GM21723 (cell line): ENCODE data around the gene OR52B2.

Experiments used
- ATAC-seq: cut with Tn5 transposase; IDR thresholded peaks from one replicate; pipeline ENCODE4 v1.9.1; 2021; ENCODE audit warnings: mild to moderate bottlenecking, moderate library complexity; ENCODE audit not compliant: unreplicated experiment

OR52B2 gene

GRCh38 chr11:6170226-6170625 lies at the start of gene OR52B2:
OR52B2 (minus strand) TSS chr11:6170326; CDS start chr11:6170326, 0 bp downstream.
- ATAC-seq: no peak

GRCh38 chr11:6219359-6219758 lies 49.2 kb upstream of the OR52B2 start:
- no peak for ATAC-seq

GRCh38 chr11:6217722-6218121 lies 47.6 kb upstream of the OR52B2 start:
- ATAC-seq: no peak

- no peak for ATAC-seq
Measured at GRCh38 chr11:6216501-6216900, 46.4 kb upstream of the OR52B2 start.

GRCh38 chr11:6214530-6214929 lies 44.4 kb upstream of the OR52B2 start:
- no peak for ATAC-seq

- ATAC-seq: no peak
Measured at GRCh38 chr11:6210274-6210955, 40.3 kb upstream of the OR52B2 start.

- no peak for ATAC-seq
Measured at GRCh38 chr11:6209801-6210200, 39.7 kb upstream of the OR52B2 start.

GRCh38 chr11:6206456-6207180 lies 36.5 kb upstream of the OR52B2 start:
- no peak for ATAC-seq

GRCh38 chr11:6205366-6205765 lies 35.2 kb upstream of the OR52B2 start, which contains the start of gene C11orf42:
C11orf42 (plus strand) TSS chr11:6205557; CDS start chr11:6205616, 59 bp downstream.
- ATAC-seq: no peak

- ATAC-seq: no peak
Measured at GRCh38 chr11:6204706-6205105, 34.6 kb upstream of the OR52B2 start.

- peak; percentile 75 for ATAC-seq
Measured at GRCh38 chr11:6203327-6203726, 33.2 kb upstream of the OR52B2 start.

- no peak for ATAC-seq
Measured at GRCh38 chr11:6202041-6202440, 31.9 kb upstream of the OR52B2 start.

GRCh38 chr11:6201481-6201880 lies 31.4 kb upstream of the OR52B2 start:
- no peak for ATAC-seq

GRCh38 chr11:6200975-6201374 lies 30.8 kb upstream of the OR52B2 start:
- no peak for ATAC-seq

- no peak for ATAC-seq
Measured at GRCh38 chr11:6199174-6199810, 29.2 kb upstream of the OR52B2 start, which contains the start of gene OR52W1. OR52W1 (plus strand) TSS chr11:6199224; CDS start chr11:6199224, 0 bp downstream.

- ATAC-seq: no peak
Measured at GRCh38 chr11:6197466-6198200, 27.5 kb upstream of the OR52B2 start.

- no peak for ATAC-seq
Measured at GRCh38 chr11:6196396-6196795, 26.3 kb upstream of the OR52B2 start.

GRCh38 chr11:6194065-6194581 lies 24.0 kb upstream of the OR52B2 start:
- ATAC-seq: no peak

- ATAC-seq: no peak
Measured at GRCh38 chr11:6191742-6192141, 21.6 kb upstream of the OR52B2 start.

- ATAC-seq: no peak
Measured at GRCh38 chr11:6175440-6175839, 5.3 kb upstream of the OR52B2 start.
